NCI-H2081 (cell line): Measurements from ENCODE around the gene ZNF48.

Source experiments
- DNase-seq, 2 experiments: peaks; one replicate each; lab custom pipeline; 2025; lab: John Stamatoyannopoulos, UW

Gene ZNF48

GRCh38 chr16:30444231-30445148, 49.3 kb downstream of the ZNF48 start:
- DNase-seq, result peak in 1 of 2 experiments; percentile 18

DNA sequence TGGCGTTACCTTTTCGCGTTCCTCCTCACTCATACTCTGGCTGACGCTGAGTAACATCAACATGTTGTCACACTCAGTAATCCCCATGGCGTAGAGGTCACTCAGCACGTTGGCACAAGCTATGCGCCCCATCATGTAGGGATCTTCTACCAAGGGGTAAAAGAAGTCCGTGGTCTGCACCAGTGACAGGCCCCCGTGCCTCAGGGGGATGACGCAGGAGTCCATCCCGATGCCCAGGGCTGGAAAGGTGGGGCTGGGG, 49.9 kb downstream of the ZNF48 start:
- DNase-seq, result no peak

GRCh38 chr16:30445408-30446202, 50.4 kb downstream of the ZNF48 start, which contains the start of gene SEPHS2:
SEPHS2 (minus strand) TSS chr16:30445874; CDS start chr16:30445727, 147 bp downstream.
- peak; percentile 91 to 95 for DNase-seq

- DNase-seq, result no peak
Observed at GRCh38 chr16:30446203-30446595, 51.0 kb downstream of the ZNF48 start.

- no peak for DNase-seq
Observed at GRCh38 chr16:30447512-30448226, 52.4 kb downstream of the ZNF48 start.

GRCh38 chr16:30449116-30449435, 53.9 kb downstream of the ZNF48 start:
- no peak for DNase-seq
